HG03442 (cell line): ENCODE data around the gene PAN2.

Experiments used
- ATAC-seq: cut with Tn5 transposase; IDR thresholded peaks from one replicate; pipeline ENCODE4 v1.9.1; 2021; ENCODE audit warnings: mild to moderate bottlenecking, moderate library complexity; ENCODE audit not compliant: unreplicated experiment

PAN2 gene, protein sequence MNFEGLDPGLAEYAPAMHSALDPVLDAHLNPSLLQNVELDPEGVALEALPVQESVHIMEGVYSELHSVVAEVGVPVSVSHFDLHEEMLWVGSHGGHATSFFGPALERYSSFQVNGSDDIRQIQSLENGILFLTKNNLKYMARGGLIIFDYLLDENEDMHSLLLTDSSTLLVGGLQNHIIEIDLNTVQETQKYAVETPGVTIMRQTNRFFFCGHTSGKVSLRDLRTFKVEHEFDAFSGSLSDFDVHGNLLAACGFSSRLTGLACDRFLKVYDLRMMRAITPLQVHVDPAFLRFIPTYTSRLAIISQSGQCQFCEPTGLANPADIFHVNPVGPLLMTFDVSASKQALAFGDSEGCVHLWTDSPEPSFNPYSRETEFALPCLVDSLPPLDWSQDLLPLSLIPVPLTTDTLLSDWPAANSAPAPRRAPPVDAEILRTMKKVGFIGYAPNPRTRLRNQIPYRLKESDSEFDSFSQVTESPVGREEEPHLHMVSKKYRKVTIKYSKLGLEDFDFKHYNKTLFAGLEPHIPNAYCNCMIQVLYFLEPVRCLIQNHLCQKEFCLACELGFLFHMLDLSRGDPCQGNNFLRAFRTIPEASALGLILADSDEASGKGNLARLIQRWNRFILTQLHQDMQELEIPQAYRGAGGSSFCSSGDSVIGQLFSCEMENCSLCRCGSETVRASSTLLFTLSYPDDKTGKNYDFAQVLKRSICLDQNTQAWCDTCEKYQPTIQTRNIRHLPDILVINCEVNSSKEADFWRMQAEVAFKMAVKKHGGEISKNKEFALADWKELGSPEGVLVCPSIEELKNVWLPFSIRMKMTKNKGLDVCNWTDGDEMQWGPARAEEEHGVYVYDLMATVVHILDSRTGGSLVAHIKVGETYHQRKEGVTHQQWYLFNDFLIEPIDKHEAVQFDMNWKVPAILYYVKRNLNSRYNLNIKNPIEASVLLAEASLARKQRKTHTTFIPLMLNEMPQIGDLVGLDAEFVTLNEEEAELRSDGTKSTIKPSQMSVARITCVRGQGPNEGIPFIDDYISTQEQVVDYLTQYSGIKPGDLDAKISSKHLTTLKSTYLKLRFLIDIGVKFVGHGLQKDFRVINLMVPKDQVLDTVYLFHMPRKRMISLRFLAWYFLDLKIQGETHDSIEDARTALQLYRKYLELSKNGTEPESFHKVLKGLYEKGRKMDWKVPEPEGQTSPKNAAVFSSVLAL

GRCh38 chr12:56333679-56334489 lies at the start of gene PAN2:
TSS of gene PAN2 (minus strand) at chr12:56334000. CDS start at chr12:56333094, 906 bp downstream.
- peak; percentile 92 for ATAC-seq

DNA sequence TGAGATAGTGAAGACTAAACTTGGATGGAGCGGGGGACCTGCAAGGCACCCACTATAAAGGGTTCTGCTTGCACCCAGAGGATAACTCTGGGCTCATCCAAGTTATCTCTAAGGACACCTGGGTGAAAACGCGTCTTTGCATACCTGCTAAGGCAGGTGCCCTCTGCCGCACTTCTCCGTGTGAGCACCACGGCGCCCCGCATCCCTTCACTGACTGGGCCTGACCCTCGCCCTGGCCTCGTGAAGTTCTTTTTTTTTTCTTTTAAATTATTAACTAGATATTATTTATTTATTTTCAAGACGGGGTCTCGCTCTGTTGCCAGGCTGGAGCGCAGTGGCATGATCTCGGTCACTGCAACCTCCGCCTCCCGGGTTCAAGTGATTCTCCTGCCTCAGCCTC lies 48.8 kb upstream of the PAN2 start:
- ATAC-seq: no peak

- no peak for ATAC-seq
Observed at GRCh38 chr12:56377989-56378316, 44.2 kb upstream of the PAN2 start.

- no peak for ATAC-seq
Observed at GRCh38 chr12:56377310-56377988, 43.6 kb upstream of the PAN2 start.

- ATAC-seq: peak; percentile 55
Observed at GRCh38 chr12:56375598-56376434, 42.0 kb upstream of the PAN2 start.

DNA sequence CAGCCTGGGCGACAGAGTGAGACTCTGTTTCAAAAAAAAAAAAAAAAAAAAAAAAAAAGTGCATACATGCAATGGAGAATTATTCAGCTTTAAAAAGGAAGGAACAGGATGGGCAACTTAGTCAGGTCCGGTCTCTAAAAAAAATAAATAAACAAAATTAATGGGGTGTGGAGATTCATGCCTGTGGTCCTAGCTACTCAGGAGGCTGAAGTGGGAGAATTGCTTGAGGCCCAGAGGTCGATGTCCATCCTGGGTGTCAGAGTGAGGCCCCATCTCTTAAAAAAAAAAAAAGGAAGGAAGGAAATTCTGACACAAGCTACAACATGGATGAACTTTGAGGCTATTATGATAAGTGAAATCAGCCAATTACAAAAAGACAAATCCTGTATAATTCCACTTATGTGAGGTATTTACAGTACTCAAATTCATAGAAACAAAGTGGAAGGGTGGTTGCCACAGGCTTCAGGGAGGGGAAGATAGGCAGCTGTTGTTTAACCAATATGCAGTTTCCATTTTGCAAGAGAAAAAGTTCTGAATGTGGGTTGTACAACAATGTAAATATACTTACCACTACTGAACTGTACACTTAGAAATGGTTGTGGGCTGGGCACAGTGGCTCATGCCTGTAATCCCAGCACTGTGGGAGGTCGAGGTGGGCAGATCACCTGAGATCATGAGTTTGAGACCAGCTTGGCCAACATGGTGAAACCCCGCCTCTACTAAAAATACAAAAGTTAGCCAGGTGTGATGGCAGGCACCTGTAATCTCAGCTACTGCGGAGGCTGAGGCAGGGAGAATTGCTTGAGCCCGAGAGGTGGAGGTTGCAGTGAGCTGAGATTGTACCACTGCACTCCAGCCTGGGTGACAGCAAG lies 41.2 kb upstream of the PAN2 start:
- peak; percentile 19 for ATAC-seq

DNA sequence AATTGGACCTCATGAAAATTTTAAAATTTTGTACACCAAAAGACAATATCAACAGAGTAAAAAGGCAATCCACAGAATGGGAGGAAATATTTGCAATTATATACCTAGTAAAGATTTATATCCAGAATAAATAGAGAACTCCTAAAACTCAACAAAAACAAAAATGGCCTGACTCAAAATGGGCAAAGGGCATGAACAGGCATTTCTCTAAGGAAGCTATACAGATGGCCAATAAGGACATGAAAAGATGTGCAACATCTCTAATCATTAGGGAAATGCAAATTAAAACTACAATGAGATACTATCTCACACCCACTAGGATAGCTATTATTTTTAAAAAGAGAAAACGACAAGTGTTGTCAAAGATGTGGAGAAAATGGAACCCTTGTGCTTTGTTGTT lies 39.7 kb upstream of the PAN2 start:
- no peak for ATAC-seq

GRCh38 chr12:56366948-56367347 lies 33.1 kb upstream of the PAN2 start:
- no peak for ATAC-seq

DNA sequence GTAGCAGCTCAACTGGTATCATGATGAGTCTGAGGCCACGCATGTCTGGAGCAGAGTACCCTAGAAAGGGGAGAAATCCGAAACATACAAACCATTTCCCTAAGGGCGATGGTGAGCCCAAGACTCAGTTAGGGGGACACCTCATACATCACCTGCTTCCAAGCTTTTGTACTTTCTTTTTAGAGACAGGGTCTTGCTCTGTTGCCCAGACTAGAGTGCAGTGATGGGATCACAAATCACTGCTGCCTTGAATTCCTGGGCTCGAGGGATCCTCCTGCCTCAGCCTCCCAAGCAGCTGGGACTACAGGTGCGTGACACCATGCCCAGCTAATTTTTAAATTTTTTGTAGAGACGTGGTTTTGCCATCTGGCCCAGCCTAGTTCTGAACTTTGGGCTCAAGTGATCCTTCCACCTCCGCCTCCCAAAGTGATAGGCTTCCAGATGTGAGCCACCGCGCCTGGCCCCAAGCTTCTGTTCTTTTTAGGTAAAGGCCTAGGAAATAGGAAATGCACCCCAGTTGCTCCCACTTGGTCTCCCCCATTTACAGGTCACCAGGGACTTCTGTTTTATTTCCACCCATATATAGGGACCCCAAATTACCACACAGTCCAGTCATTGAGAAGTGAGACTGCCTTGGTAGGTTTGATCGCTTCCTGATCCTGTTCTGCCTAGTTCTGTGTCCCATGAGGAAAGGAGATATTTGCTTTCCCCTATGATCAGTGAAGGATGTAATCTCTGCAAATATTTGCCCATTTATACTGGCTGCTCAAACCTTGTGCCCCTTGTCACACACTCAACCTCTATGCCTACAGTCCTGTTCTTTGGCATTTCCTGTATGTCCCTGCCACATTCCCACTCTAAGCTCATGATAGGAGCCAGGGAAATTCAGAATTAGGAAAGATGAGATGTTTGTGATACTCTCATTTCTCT lies 28.6 kb upstream of the PAN2 start, which contains the start of gene APOF:
TSS of gene APOF (minus strand) at position 728 of the 930 bp plus-strand sequence. CDS start at position 616, 112 bp downstream.
- ATAC-seq: no peak

- no peak for ATAC-seq
Observed at GRCh38 chr12:56361487-56362129, 27.8 kb upstream of the PAN2 start.

DNA sequence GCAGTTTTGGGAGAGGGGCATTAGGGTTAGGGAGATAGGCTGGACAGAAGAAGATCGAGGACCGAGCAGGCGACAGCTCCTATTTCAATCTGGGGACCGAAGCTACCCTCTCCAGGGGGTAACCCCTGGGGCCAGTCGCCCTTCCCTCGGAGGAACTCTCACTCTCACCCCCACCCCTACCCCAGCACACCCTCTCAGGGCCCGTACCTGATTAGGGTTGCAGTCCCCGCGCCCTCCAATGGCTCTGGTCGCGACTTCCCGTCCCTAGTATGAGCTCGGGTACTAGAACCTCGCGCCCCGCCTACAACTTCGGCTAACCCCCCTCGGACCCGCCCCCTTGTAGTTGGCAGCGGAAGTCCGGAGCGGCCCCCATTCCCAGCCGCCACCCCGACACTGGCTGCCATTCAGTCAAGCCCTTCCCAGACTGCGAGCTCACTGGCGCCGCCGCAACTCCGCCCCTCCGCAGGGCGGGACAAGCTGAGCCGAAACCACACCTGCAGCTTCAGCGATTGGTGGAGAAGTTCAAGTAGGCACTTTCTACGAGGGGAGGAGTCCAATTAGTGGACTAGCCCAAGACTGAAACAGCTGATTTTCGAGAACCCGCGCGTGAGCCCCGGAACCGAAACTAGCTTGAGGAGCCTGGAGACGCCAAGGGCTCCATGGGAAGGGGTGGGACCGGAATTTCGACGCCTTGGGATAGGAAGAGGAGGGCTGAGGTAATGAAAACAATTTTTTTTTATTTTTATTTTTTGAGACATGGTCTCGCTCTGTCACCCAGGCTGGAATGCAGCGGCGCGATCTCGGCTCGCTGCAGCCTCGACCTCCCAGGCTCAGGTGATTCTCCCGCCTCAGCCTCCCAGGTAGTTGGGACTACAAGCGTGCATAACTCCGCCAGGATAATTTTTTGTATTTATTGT lies 26.3 kb upstream of the PAN2 start, which contains the start of gene STAT2:
TSS of gene STAT2 (minus strand) at position 257 of the 917 bp plus-strand sequence. CDS start 3,536 bp downstream, outside the sequence.
- ATAC-seq: peak; percentile 95

DNA sequence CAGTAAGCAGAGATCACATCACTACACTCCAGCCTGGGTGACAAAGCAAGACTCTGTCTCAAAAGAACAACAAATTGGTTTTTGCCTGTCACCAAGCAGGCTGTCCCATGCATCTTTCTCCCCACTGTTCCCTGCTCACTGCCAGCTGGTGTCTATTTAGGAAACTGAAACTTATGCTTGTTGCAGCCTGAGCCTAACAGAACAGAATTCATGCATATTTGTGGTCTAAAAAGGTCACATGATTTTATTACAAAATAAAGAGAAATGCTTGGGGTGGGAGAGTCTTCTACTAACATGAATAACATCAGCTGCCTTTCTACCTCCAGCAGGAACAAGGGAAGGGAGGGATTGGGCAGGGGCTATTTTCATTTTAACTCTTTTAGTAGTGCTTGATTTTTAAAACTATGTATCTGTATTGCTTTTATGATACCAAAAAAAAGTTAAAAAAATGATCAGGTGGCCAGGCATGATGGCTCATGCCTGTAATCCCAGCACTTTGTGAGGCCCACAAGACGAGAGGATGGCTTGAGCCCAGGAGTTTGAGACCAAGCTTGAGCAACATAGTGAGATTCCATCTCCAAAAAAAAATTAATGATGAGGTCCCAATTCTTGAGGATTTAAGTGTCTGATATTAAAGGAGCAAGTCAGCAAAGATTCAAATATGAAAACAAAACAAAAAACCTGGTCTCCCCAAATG lies 25.2 kb upstream of the PAN2 start:
- ATAC-seq: no peak

- no peak for ATAC-seq
Observed at GRCh38 chr12:56351325-56351724, 17.5 kb upstream of the PAN2 start.

GRCh38 chr12:56350662-56351061 lies 16.9 kb upstream of the PAN2 start:
- no peak for ATAC-seq

DNA sequence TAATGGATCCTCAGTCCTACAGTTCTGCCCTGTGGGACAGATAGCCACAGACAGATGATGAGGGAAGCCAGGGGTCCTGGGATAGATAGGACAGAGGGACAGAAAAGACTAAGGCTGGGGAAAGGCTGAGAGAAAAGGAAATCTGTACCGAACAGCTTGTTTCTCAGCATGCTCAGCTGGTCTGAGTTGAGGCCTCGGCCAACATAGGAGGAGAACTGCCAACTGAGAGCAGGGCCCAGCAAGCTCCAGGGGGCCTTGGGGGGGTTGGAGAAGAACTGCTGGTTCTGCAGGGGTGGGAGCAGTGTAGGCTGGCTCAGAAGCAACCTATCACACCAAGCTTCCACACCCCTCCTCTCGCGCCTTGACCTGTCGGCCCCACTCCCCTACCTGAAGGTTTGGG lies 15.0 kb upstream of the PAN2 start:
- ATAC-seq: no peak
